Measurements from ENCODE around the gene ABCD4.

Gene ABCD4

GRCh38 chr14:74297986-74298385 is 4.7 kb downstream of the ABCD4 start:
- no peaks in the 10 kb centered on the region for H4K20me1 ChIP-seq (ENCODE audit: insufficient read depth, low read length)
- H3K9ac ChIP-seq (ENCODE audit: low read length) = no peak overlapping the region
- no peak overlapping the region for H2AFZ ChIP-seq (ENCODE audit: low read length)
- TF ChIP-seq CTCF (IDR thresholded peaks at IDR 0.05; ENCODE audit: low read length) (no peak), EZH2 (IDR thresholded peaks at IDR 0.05; ENCODE audit: borderline replicate concordance, low read length) (no peak)
- H3F3A ChIP-seq (ENCODE audit: insufficient read depth, low read length) = no peaks in the 10 kb centered on the region
- H3K4me2 ChIP-seq (ENCODE audit: low read length) = no peak overlapping the region
- no peaks in the 10 kb centered on the region for H3K27me3 ChIP-seq (ENCODE audit: insufficient read depth, low read length)
- no peaks in the 10 kb centered on the region for H3K79me2 ChIP-seq (ENCODE audit: insufficient read depth, low read length)
- no peak overlapping the region for H3K27ac ChIP-seq (ENCODE audit: low read depth, low read length, poor library complexity, severe bottlenecking)
- peaks cover 18% of the 10 kb centered on the region; the same call in 1 of the 2 replicates for H3K36me3 ChIP-seq (ENCODE audit: insufficient read depth, low read length)
- peaks cover 10% of the 10 kb centered on the region for H3K4me1 ChIP-seq (ENCODE audit: insufficient read depth, low read length, severe bottlenecking)
- no peak overlapping the region for H3K4me3 ChIP-seq (ENCODE audit: low read depth, low read length, poor library complexity, severe bottlenecking)
- no peaks in the 10 kb centered on the region for H3K9me3 ChIP-seq (ENCODE audit: low read length)
- no peaks in the 10 kb centered on the region for H3K9me2 ChIP-seq (ENCODE audit: low read depth, low read length)

GRCh38 chr14:74296037-74296467 is 6.7 kb downstream of the ABCD4 start:
- TF ChIP-seq CTCF (IDR thresholded peaks at IDR 0.05; ENCODE audit: low read length) (no peak), EZH2 (IDR thresholded peaks at IDR 0.05; ENCODE audit: borderline replicate concordance, low read length) (no peak)
- H3K36me3 ChIP-seq (ENCODE audit: insufficient read depth, low read length) = peaks cover 30% of the 10 kb centered on the region
- no peaks in the 10 kb centered on the region for H4K20me1 ChIP-seq (ENCODE audit: insufficient read depth, low read length)
- H3K4me3 ChIP-seq (ENCODE audit: low read depth, low read length, poor library complexity, severe bottlenecking) = no peak overlapping the region
- no peaks in the 10 kb centered on the region for H3K9me3 ChIP-seq (ENCODE audit: low read length)
- no peaks in the 10 kb centered on the region for H3K79me2 ChIP-seq (ENCODE audit: insufficient read depth, low read length)
- no peak overlapping the region for H3K4me2 ChIP-seq (ENCODE audit: low read length)
- H3K27ac ChIP-seq (ENCODE audit: low read depth, low read length, poor library complexity, severe bottlenecking) = no peak overlapping the region
- no peak overlapping the region for H3K9ac ChIP-seq (ENCODE audit: low read length)
- no peaks in the 10 kb centered on the region for H3K27me3 ChIP-seq (ENCODE audit: insufficient read depth, low read length)
- no peak overlapping the region for H2AFZ ChIP-seq (ENCODE audit: low read length)
- H3F3A ChIP-seq (ENCODE audit: insufficient read depth, low read length) = no peaks in the 10 kb centered on the region
- no peaks in the 10 kb centered on the region for H3K4me1 ChIP-seq (ENCODE audit: insufficient read depth, low read length, severe bottlenecking)
- no peaks in the 10 kb centered on the region for H3K9me2 ChIP-seq (ENCODE audit: low read depth, low read length)

- no peaks in the 10 kb centered on the region for H4K20me1 ChIP-seq (ENCODE audit: insufficient read depth, low read length)
- H3K9me2 ChIP-seq (ENCODE audit: low read depth, low read length) = no peaks in the 10 kb centered on the region
- H3K36me3 ChIP-seq (ENCODE audit: insufficient read depth, low read length) = peaks cover 41% of the 10 kb centered on the region
- no peak for TF ChIP-seq EZH2 (IDR thresholded peaks at IDR 0.05; ENCODE audit: borderline replicate concordance, low read length)
- TF ChIP-seq CTCF (IDR thresholded peaks at IDR 0.05; ENCODE audit: low read length) = no peak
- H3K9ac ChIP-seq (ENCODE audit: low read length) = no peak overlapping the region
- H3K4me2 ChIP-seq (ENCODE audit: low read length) = no peak overlapping the region
- H3K27me3 ChIP-seq (ENCODE audit: insufficient read depth, low read length) = no peaks in the 10 kb centered on the region
- no peaks in the 10 kb centered on the region for H3K79me2 ChIP-seq (ENCODE audit: insufficient read depth, low read length)
- no peaks in the 10 kb centered on the region for H3K9me3 ChIP-seq (ENCODE audit: low read length)
- no peaks in the 10 kb centered on the region for H3K4me1 ChIP-seq (ENCODE audit: insufficient read depth, low read length, severe bottlenecking)
- H3K4me3 ChIP-seq (ENCODE audit: low read depth, low read length, poor library complexity, severe bottlenecking) = no peak overlapping the region
- H3K27ac ChIP-seq (ENCODE audit: low read depth, low read length, poor library complexity, severe bottlenecking) = no peak overlapping the region
- no peak overlapping the region for H2AFZ ChIP-seq (ENCODE audit: low read length)
- H3F3A ChIP-seq (ENCODE audit: insufficient read depth, low read length) = no peaks in the 10 kb centered on the region
These were observed 9.1 kb downstream of the ABCD4 start for GRCh38 chr14:74293606-74294005.

Measured in OCI-LY1 (cell line).